NCI-H2227 treated with DMSO at 0.1 percent for 48 hours (cell line): ENCODE data around the gene DAW1.
A peak's percentile ranks its signal among the peaks of the same experiment; 100 is the strongest.

Experiments used
- DNase-seq: peaks from one replicate; lab custom pipeline; 2025; lab: John Stamatoyannopoulos, UW

DAW1 gene

GRCh38 chr2:227862227-227862740 is 9.1 kb upstream of the DAW1 start:
- no peak for DNase-seq

GRCh38 chr2:227862741-227863588 is 8.5 kb upstream of the DAW1 start:
- no peak for DNase-seq

GRCh38 chr2:227864161-227864756 is 7.2 kb upstream of the DAW1 start:
- no peak for DNase-seq

- no peak for DNase-seq
These were observed 6.1 kb upstream of the DAW1 start for GRCh38 chr2:227865291-227865690.

- no peak for DNase-seq
These were observed 4.0 kb upstream of the DAW1 start for GRCh38 chr2:227867386-227867785.

- no peak for DNase-seq
These were observed 589 bp upstream of the DAW1 start for GRCh38 chr2:227870710-227871374.

GRCh38 chr2:227872676-227873075 is 1.2 kb downstream of the DAW1 start:
- DNase-seq: no peak

GRCh38 chr2:227876300-227876801 is 4.9 kb downstream of the DAW1 start:
- DNase-seq: no peak

GRCh38 chr2:227877421-227878310 is 6.2 kb downstream of the DAW1 start:
- no peak for DNase-seq

- DNase-seq: no peak
These were observed 9.0 kb downstream of the DAW1 start for GRCh38 chr2:227880460-227880859.

GRCh38 chr2:227881866-227882517 is 10.6 kb downstream of the DAW1 start:
- no peak for DNase-seq

GRCh38 chr2:227884511-227884947 is 13.1 kb downstream of the DAW1 start:
- no peak for DNase-seq

- no peak for DNase-seq
These were observed 14.7 kb downstream of the DAW1 start for GRCh38 chr2:227886149-227886548.

GRCh38 chr2:227888289-227888688 is 16.9 kb downstream of the DAW1 start:
- no peak for DNase-seq

GRCh38 chr2:227889336-227889735 is 17.9 kb downstream of the DAW1 start:
- DNase-seq: no peak

- peak; percentile 24 for DNase-seq
These were observed 19.2 kb downstream of the DAW1 start for GRCh38 chr2:227890495-227891079.

- no peak for DNase-seq
These were observed 20.2 kb downstream of the DAW1 start for GRCh38 chr2:227891673-227892072.

- DNase-seq: no peak
These were observed 31.9 kb downstream of the DAW1 start for GRCh38 chr2:227903381-227903780.

- DNase-seq: no peak
These were observed 35.6 kb downstream of the DAW1 start for GRCh38 chr2:227906991-227907390.

GRCh38 chr2:227908266-227909054 is 37.0 kb downstream of the DAW1 start:
- no peak for DNase-seq
